ENCODE data around the gene MGAT5.

- TF ChIP-seq POLR2A (IDR thresholded peaks at IDR 0.05) = no peak
- TF ChIP-seq, protein P1, sequence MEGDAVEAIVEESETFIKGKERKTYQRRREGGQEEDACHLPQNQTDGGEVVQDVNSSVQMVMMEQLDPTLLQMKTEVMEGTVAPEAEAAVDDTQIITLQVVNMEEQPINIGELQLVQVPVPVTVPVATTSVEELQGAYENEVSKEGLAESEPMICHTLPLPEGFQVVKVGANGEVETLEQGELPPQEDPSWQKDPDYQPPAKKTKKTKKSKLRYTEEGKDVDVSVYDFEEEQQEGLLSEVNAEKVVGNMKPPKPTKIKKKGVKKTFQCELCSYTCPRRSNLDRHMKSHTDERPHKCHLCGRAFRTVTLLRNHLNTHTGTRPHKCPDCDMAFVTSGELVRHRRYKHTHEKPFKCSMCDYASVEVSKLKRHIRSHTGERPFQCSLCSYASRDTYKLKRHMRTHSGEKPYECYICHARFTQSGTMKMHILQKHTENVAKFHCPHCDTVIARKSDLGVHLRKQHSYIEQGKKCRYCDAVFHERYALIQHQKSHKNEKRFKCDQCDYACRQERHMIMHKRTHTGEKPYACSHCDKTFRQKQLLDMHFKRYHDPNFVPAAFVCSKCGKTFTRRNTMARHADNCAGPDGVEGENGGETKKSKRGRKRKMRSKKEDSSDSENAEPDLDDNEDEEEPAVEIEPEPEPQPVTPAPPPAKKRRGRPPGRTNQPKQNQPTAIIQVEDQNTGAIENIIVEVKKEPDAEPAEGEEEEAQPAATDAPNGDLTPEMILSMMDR (IDR thresholded peaks at IDR 0.05) = no peak
Observed at GRCh38 chr2:134335601-134336000, 81.7 kb downstream of the MGAT5 start.
